B cell (primary cell): Measurements from ENCODE around the gene IQCH.

ENCODE experiments used
- EZH2 ChIP-seq: IDR thresholded peaks from 2 replicates; pipeline ENCODE4 v1.6.1; 2012; ENCODE audit warnings: borderline replicate concordance, low read depth, mild to moderate bottlenecking, moderate library complexity, low read length; ENCODE audit not compliant: insufficient read depth, poor library complexity, severe bottlenecking
- TF ChIP-seq, protein P1 (sequence below): fragments of 200-600 bp; IDR thresholded peaks from one replicate; pipeline ENCODE4 v1.8.0; 2022; ENCODE audit warnings: antibody characterized with exemption, mild to moderate bottlenecking

DNA sequence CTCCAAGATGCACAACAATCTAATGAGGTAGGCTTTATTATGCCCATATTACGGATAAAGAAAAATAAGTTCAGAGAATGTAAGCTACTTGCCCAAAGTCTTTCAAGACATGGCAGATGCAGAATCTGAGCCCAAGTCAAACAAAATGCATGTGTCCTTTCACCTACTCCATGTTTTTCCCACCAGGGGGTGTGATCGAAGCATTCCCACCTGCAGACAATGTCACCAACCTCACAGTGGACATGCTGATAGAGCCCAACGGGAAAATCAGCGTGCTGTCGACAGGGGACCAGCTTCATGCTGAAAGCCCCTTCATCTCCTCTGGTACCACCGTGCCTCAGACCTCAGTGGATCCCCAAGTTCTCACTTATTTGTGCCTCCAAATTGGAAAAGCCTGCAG lies 166.5 kb downstream of the IQCH start:
- no peak for TF ChIP-seq EZH2
- TF ChIP-seq, protein P1, sequence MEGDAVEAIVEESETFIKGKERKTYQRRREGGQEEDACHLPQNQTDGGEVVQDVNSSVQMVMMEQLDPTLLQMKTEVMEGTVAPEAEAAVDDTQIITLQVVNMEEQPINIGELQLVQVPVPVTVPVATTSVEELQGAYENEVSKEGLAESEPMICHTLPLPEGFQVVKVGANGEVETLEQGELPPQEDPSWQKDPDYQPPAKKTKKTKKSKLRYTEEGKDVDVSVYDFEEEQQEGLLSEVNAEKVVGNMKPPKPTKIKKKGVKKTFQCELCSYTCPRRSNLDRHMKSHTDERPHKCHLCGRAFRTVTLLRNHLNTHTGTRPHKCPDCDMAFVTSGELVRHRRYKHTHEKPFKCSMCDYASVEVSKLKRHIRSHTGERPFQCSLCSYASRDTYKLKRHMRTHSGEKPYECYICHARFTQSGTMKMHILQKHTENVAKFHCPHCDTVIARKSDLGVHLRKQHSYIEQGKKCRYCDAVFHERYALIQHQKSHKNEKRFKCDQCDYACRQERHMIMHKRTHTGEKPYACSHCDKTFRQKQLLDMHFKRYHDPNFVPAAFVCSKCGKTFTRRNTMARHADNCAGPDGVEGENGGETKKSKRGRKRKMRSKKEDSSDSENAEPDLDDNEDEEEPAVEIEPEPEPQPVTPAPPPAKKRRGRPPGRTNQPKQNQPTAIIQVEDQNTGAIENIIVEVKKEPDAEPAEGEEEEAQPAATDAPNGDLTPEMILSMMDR = no peak
